ENCODE measurements around the gene EVI2A. TPM values are rescaled to one million over a fixed set of nuclear protein-coding genes. Genes with fewer than 3 reads are reported as not detected.
"Not testable (repeated sequence)": the region's sequence is repeated elsewhere in the genome, so short reads cannot be mapped to it uniquely, and the experiment has no call there.

The EVI2A gene
- total RNA-seq, 6 experiments from 2014 or later = 1.00 to 1.7 (median 1.4) TPM

DNA sequence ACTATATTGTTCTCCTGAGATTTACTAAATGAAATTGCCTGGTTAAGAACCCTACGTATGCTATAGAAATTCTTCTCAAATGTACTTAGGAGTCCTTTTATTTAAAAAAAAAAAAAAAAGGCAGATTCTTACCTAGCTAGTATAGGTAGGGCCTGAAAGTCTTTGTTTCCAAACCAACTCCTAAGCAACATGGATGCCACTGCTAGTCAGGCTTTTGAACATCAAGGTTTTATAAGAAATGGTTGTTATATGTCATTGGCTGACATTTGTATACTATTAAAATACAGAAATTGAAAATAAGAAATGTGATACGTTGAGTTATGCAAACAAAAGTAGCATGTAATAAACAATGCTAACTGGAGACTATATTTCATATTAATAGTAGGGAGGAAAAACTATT, 1.2 kb downstream of the EVI2A start:
- Mint-ChIP-seq H3K27me3 (ENCODE audit: insufficient read depth) (no peaks in the 10 kb centered on the region), H3K27ac (no peak overlapping the region), H3K9me3 (no peaks in the 10 kb centered on the region), H3K4me3 (peak overlapping the region; percentile 76; the same call in 1 of the 2 replicates), H3K4me1 (ENCODE audit: low read depth) (peaks cover 37% of the 10 kb centered on the region), H3K36me3 (ENCODE audit: low read depth) (peaks cover 29% of the 10 kb centered on the region)
- DNase-seq = no peak
- TF ChIP-seq, protein P1, sequence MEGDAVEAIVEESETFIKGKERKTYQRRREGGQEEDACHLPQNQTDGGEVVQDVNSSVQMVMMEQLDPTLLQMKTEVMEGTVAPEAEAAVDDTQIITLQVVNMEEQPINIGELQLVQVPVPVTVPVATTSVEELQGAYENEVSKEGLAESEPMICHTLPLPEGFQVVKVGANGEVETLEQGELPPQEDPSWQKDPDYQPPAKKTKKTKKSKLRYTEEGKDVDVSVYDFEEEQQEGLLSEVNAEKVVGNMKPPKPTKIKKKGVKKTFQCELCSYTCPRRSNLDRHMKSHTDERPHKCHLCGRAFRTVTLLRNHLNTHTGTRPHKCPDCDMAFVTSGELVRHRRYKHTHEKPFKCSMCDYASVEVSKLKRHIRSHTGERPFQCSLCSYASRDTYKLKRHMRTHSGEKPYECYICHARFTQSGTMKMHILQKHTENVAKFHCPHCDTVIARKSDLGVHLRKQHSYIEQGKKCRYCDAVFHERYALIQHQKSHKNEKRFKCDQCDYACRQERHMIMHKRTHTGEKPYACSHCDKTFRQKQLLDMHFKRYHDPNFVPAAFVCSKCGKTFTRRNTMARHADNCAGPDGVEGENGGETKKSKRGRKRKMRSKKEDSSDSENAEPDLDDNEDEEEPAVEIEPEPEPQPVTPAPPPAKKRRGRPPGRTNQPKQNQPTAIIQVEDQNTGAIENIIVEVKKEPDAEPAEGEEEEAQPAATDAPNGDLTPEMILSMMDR (IDR thresholded peaks at IDR 0.05) = no peak

DNA sequence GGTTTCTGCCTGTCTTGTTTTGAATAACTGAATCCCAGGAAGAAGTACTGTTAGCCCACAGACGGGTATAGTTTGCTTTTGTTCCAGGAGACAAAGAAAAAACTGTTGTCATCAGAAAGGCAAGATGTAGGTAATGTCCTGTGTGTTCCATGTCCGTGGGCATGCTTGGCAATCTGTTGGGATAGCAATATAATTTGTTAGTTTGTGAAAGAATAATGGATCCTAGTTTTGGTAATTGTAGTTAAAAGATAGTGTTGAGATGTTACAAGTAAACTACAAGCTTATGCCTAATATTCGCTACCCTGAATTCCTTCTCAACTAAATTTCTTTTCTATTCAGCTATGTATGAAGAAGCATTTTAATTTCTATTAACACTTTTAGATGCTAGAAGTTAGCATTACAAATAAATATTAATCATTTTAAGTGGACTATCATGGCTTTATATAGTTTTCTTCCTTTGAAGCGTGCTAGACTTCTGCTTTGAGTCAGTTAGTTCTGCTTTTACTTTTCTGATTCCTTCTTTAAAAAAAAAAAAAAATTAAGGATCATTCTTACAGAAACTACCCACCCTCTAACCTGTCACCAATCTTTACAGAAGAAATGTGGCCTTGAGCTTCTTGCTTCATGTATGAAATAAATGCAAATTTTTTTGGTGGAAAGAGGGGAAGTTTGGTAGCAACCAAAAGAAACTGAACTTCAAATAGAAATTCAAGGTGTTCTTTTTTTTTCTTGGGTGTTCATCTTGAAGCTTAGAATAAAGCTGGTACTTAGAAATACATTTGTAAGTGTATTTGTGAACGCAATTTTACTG, 2.4 kb downstream of the EVI2A start:
- no peaks in the 10 kb centered on the region for H3K27me3 Mint-ChIP-seq (ENCODE audit: insufficient read depth)

DNA sequence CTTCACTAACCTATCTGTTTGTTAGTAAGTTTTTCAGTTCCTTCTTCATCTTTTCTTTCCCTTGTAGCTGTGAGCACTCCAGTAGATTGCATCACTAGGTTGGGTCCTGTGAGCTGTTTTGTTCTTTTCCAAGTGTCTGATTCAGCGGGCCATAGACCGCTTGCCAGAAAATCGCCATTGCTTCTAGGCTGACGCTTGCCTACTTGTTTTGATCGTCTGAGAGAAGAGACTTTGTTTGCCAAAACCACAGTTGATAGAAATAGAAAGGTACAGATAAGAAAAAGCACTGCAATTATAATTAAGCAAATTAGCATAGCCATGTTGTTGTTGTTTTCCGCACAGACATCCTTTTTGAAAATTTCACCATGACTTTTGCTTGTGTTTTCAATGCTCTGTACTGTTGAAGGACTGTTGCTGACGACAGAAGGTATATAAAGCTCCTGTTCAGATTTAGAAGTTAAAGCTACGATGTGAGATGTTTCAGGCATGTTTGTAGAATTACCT, 3.1 kb downstream of the EVI2A start:
- H3K9me3 Mint-ChIP-seq = no peaks in the 10 kb centered on the region
- peaks cover 47% of the 10 kb centered on the region for H3K4me1 Mint-ChIP-seq (ENCODE audit: low read depth)
- H3K27ac Mint-ChIP-seq = no peak overlapping the region
- H3K36me3 Mint-ChIP-seq (ENCODE audit: low read depth) = peaks cover 19% of the 10 kb centered on the region
- H3K4me3 Mint-ChIP-seq = no peak overlapping the region
- no peaks in the 10 kb centered on the region for H3K27me3 Mint-ChIP-seq (ENCODE audit: insufficient read depth)
- TF ChIP-seq, protein P1 (IDR thresholded peaks at IDR 0.05) = no peak
- peak; percentile 7 for DNase-seq

More for the DNA sequence above, 2.4 kb downstream of the EVI2A start:
- Mint-ChIP-seq H3K4me3 (no peak overlapping the region), H3K27ac (no peak overlapping the region), H3K4me1 (ENCODE audit: low read depth) (peaks cover 46% of the 10 kb centered on the region), H3K36me3 (ENCODE audit: low read depth) (peaks cover 25% of the 10 kb centered on the region), H3K9me3 (no peaks in the 10 kb centered on the region)
- DNase-seq = no peak
- TF ChIP-seq, protein P1 (IDR thresholded peaks at IDR 0.05) = no peak

DNA sequence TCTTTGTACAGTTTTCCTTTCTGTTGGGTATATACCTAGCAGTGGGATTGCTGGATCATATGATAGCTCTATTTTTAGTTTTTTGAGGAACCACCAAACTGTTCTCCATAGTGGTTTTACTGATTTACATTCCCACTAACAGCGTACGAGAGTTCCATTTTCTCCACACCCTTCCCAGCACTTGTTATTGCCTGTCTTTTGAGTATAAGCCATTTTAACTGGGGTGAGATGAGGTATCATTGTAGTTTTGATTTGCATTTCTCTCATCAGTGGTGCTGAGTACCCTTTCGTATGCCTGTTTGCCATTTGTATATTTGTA, 6.7 kb downstream of the EVI2A start:
- Mint-ChIP-seq H3K27ac (no peak overlapping the region), H3K36me3 (ENCODE audit: low read depth) (peaks cover 22% of the 10 kb centered on the region), H3K4me1 (ENCODE audit: low read depth) (peaks cover 27% of the 10 kb centered on the region), H3K27me3 (ENCODE audit: insufficient read depth) (no peaks in the 10 kb centered on the region), H3K4me3 (no peak overlapping the region), H3K9me3 (no peaks in the 10 kb centered on the region)
- DNase-seq = no peak
- TF ChIP-seq, protein P1 (IDR thresholded peaks at IDR 0.05) = no peak

DNA sequence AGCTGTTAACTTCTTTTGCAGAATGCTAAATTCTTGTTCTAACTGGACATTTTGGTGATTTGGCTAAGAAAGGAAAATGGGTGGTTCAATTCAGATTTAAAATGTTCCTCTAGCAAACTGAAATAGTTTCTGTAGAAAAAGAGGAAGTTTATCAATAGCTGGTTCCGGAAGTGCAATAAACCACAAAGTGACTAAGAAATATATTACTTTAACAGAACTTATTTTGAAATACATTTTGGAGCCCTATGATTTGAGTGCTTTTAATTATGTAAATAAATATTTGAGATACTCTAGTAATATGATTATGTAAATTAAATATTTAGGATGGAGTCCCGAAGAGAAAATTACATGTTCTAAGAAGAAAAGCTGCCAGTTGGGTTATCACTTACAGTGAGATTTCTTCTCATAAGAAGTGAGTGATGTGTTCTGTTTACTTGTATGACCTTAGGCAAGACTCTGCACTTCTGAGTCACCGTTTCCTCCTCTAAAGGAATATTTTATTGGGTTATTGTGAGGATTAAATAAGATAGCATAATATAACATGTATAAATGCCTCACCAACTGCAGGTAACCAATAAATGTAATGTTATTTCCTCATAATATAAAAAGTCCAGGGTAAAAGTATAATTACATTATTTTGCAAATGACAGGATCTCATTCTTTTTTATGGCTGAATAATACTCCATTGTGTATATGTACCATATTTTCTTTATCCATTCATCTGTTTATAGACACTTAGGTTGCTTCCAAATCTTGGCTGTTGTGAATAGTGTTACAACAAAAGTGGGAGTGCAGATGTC, 7.2 kb downstream of the EVI2A start, which contains the start of gene EVI2B:
Gene EVI2B, minus strand, starts transcription at position 73 of the 800 bp plus-strand sequence. CDS start 8,445 bp downstream, outside the sequence.
- no peaks in the 10 kb centered on the region for H3K9me3 Mint-ChIP-seq
- no peaks in the 10 kb centered on the region for H3K27me3 Mint-ChIP-seq (ENCODE audit: insufficient read depth)
- DNase-seq = peak; percentile 46
- TF ChIP-seq, protein P1 (IDR thresholded peaks at IDR 0.05) = no peak
- H3K36me3 Mint-ChIP-seq (ENCODE audit: low read depth) = peaks cover 22% of the 10 kb centered on the region
- H3K27ac Mint-ChIP-seq = peak within 1 kb of the TSS; percentile 74
- peaks cover 27% of the 10 kb centered on the region for H3K4me1 Mint-ChIP-seq (ENCODE audit: low read depth)
- peak within 1 kb of the TSS; percentile 60 for H3K4me3 Mint-ChIP-seq

DNA sequence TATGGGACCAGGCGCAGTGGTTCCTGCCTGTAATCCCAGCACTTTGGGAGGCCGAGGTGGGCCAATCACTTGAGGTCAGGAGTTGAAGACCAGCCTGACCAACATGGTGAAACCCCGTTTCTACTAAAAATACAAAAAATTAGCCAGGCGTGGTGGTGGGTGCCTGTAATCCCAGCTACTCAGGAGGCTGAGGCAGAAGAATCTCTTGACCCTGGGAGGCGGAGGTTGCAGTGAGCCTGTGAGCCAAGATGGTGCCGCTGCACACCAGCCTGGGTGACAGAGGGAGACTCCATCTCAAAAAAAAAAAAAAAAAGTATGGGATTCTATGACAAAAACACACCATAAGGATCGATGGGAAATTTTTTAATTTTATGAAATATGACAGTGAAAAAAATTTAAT, 9.2 kb downstream of the EVI2A start:
- DNase-seq; H3K27me3 Mint-ChIP-seq (ENCODE audit: insufficient read depth); H3K9me3 Mint-ChIP-seq; H3K27ac Mint-ChIP-seq; H3K4me3 Mint-ChIP-seq: not testable (repeated sequence)
- Mint-ChIP-seq H3K4me1 (ENCODE audit: low read depth) (peaks cover 18% of the 10 kb centered on the region), H3K36me3 (ENCODE audit: low read depth) (peaks cover 14% of the 10 kb centered on the region)
